ENCODE data around the gene KPTN.
"Not testable (repeated sequence)": the region's sequence is repeated elsewhere in the genome, so short reads cannot be mapped to it uniquely, and the experiment has no call there.

Gene KPTN

GRCh38 chr19:47486900-47487299 is 2.9 kb upstream of the KPTN start:
- FAIRE-seq, result no peak
- no peak for DNase-seq (ENCODE audit: insufficient read length, low spot score)
- TF ChIP-seq CTCF (IDR thresholded peaks at IDR 0.05; ENCODE audit: insufficient read depth, missing control alignments), result no peak

GRCh38 chr19:47486220-47486619 is 2.2 kb upstream of the KPTN start:
- DNase-seq (ENCODE audit: insufficient read length, low spot score); FAIRE-seq: not testable (repeated sequence)

- DNase-seq (ENCODE audit: insufficient read length, low spot score) (no peak), FAIRE-seq (no peak)
- TF ChIP-seq CTCF (IDR thresholded peaks at IDR 0.05; ENCODE audit: insufficient read depth, missing control alignments), result no peak
Measured at GRCh38 chr19:47485210-47485609, 1.2 kb upstream of the KPTN start.

GRCh38 chr19:47483200-47483599 is 819 bp downstream of the KPTN start:
- TF ChIP-seq CTCF (IDR thresholded peaks at IDR 0.05; ENCODE audit: insufficient read depth, missing control alignments), result no peak
- DNase-seq (ENCODE audit: insufficient read length, low spot score) (no peak), FAIRE-seq (no peak)

GRCh38 chr19:47481460-47482052 is 2.5 kb downstream of the KPTN start:
- DNase-seq (ENCODE audit: insufficient read length, low spot score) (no peak), FAIRE-seq (no peak)
- no peak for TF ChIP-seq CTCF (IDR thresholded peaks at IDR 0.05; ENCODE audit: insufficient read depth, missing control alignments)

GRCh38 chr19:47480658-47481057 is 3.4 kb downstream of the KPTN start:
- TF ChIP-seq CTCF (IDR thresholded peaks at IDR 0.05; ENCODE audit: insufficient read depth, missing control alignments), result no peak
- FAIRE-seq, result no peak
- no peak for DNase-seq (ENCODE audit: insufficient read length, low spot score)

- no peak for DNase-seq (ENCODE audit: insufficient read length, low spot score)
- no peak for FAIRE-seq
- no peak for TF ChIP-seq CTCF (IDR thresholded peaks at IDR 0.05; ENCODE audit: insufficient read depth, missing control alignments)
Measured at GRCh38 chr19:47479701-47480503, 4.1 kb downstream of the KPTN start.

All from D721Med (cell line).